ENCODE results near the gene HOMER3. TPM values are rescaled to one million over a fixed set of nuclear protein-coding genes. Genes with fewer than 3 reads are reported as not detected.
"Not testable (repeated sequence)": the region's sequence is repeated elsewhere in the genome, so short reads cannot be mapped to it uniquely, and the experiment has no call there.

HOMER3 gene
- total RNA-seq, 1 experiment from 2014 or later = 20.2 TPM

GRCh38 chr19:18954094-18954493, 13.1 kb upstream of the HOMER3 start:
- BruUV-seq (replicated peaks) = no TSS peak
- Mint-ChIP-seq H3K27me3 (ENCODE audit: unreplicated experiment) (peaks cover 28% of the 10 kb centered on the region), H3K4me3 (ENCODE audit: low read depth, unreplicated experiment) (no peak overlapping the region), H3K4me1 (ENCODE audit: low read depth, unreplicated experiment) (no peaks in the 10 kb centered on the region), H3K9me3 (ENCODE audit: low read depth, unreplicated experiment) (peaks cover 4% of the 10 kb centered on the region), H3K27ac (ENCODE audit: unreplicated experiment) (no peak overlapping the region), H3K36me3 (ENCODE audit: insufficient read depth, unreplicated experiment) (no peaks in the 10 kb centered on the region)
- TF ChIP-seq CTCF (IDR thresholded peaks at IDR 0.05; ENCODE audit: unreplicated experiment) = no peak
- intact Hi-C loops (cut with micrococcal nuclease; ENCODE audit: unreplicated experiment) = no loop called here
- DNase-seq = no peak
- CTCF ChIA-PET = no interaction called here

GRCh38 chr19:18952364-18953003, 11.5 kb upstream of the HOMER3 start:
- BruUV-seq (replicated peaks); H3K27ac Mint-ChIP-seq (ENCODE audit: unreplicated experiment); H3K4me1 Mint-ChIP-seq (ENCODE audit: low read depth, unreplicated experiment); DNase-seq; H3K4me3 Mint-ChIP-seq (ENCODE audit: low read depth, unreplicated experiment); H3K36me3 Mint-ChIP-seq (ENCODE audit: insufficient read depth, unreplicated experiment); intact Hi-C loops (cut with micrococcal nuclease; ENCODE audit: unreplicated experiment); H3K9me3 Mint-ChIP-seq (ENCODE audit: low read depth, unreplicated experiment): not testable (repeated sequence)
- CTCF ChIA-PET = interaction anchor here (0.7 kb wide), 1 partner anchor 77 kb away, joined by 5 read pairs; no protein-coding TSS in a partner anchor
- H3K27me3 Mint-ChIP-seq (ENCODE audit: unreplicated experiment) = peaks cover 28% of the 10 kb centered on the region

- CTCF ChIA-PET = interaction anchor here (0.7 to 0.8 kb wide), 2 partner anchors 76 to 676 kb away, joined by 5 read pairs; no protein-coding TSS in a partner anchor
- peaks cover 28% of the 10 kb centered on the region for H3K27me3 Mint-ChIP-seq (ENCODE audit: unreplicated experiment)
- H3K9me3 Mint-ChIP-seq (ENCODE audit: low read depth, unreplicated experiment) = peaks cover 4% of the 10 kb centered on the region
- H3K4me3 Mint-ChIP-seq (ENCODE audit: low read depth, unreplicated experiment) = no peak overlapping the region
- no peak overlapping the region for H3K27ac Mint-ChIP-seq (ENCODE audit: unreplicated experiment)
- no TSS peak for BruUV-seq (replicated peaks)
- H3K4me1 Mint-ChIP-seq (ENCODE audit: low read depth, unreplicated experiment) = no peaks in the 10 kb centered on the region
- H3K36me3 Mint-ChIP-seq (ENCODE audit: insufficient read depth, unreplicated experiment) = no peaks in the 10 kb centered on the region
- TF ChIP-seq CTCF (IDR thresholded peaks at IDR 0.05; ENCODE audit: unreplicated experiment) = no peak
- intact Hi-C loops (cut with micrococcal nuclease; ENCODE audit: unreplicated experiment) = no loop called here
- no peak for DNase-seq
These were observed 10.8 kb upstream of the HOMER3 start for GRCh38 chr19:18951721-18952281.

DNA sequence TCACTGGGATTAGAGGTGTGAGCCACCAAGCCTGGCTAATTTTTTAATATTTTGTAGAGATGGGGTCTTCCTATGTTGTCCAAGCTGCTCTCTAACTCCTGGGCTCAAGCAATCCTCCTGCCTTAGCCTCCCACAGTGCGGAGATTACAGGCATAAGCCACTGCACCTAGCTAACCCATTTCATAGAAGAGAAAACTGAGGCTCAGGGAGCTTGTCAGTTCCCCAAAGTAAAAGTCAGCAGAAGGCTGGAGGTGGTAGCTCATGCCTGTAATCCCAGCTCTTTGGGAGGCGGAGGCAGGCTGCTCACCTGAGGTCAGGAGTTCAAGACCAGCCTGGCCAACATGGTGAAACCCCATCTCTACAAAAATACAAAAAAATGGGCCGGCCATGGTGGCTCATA, 8.8 kb upstream of the HOMER3 start:
- intact Hi-C loops (cut with micrococcal nuclease; ENCODE audit: unreplicated experiment) = no loop called here
- BruUV-seq (replicated peaks) = no TSS peak
- no peak for TF ChIP-seq CTCF (IDR thresholded peaks at IDR 0.05; ENCODE audit: unreplicated experiment)
- Mint-ChIP-seq H3K4me3 (ENCODE audit: low read depth, unreplicated experiment) (no peak overlapping the region), H3K27ac (ENCODE audit: unreplicated experiment) (no peak overlapping the region), H3K4me1 (ENCODE audit: low read depth, unreplicated experiment) (no peaks in the 10 kb centered on the region), H3K36me3 (ENCODE audit: insufficient read depth, unreplicated experiment) (no peaks in the 10 kb centered on the region), H3K9me3 (ENCODE audit: low read depth, unreplicated experiment) (peaks cover under 1% of the 10 kb centered on the region), H3K27me3 (ENCODE audit: unreplicated experiment) (peaks cover 20% of the 10 kb centered on the region)
- DNase-seq = no peak
- CTCF ChIA-PET = no interaction called here

DNA sequence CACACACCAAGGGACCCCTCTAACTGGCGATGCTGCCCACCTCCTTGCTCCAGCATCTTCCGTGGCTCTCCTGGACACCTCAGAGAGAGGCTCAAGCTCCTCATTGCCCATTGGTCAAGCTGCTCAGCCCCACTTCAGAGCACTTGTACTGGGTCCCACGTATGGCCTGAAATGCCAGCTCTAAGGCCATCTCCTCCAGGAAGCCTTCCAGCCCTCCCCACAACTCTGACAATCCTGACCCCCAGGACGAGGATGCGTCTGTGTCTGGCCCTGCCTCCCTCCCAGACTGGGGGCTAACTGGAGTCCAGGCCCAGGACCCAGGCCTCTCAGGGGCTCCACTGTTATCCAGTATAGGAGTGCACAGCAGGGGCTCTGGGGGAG, 7.9 kb upstream of the HOMER3 start:
- no peak for DNase-seq
- TF ChIP-seq CTCF (IDR thresholded peaks at IDR 0.05; ENCODE audit: unreplicated experiment) = no peak
- peaks cover 11% of the 10 kb centered on the region for H3K27me3 Mint-ChIP-seq (ENCODE audit: unreplicated experiment)

More for the DNA sequence above, 7.9 kb upstream of the HOMER3 start:
- no peaks in the 10 kb centered on the region for H3K4me1 Mint-ChIP-seq (ENCODE audit: low read depth, unreplicated experiment)
- CTCF ChIA-PET = no interaction called here
- no peaks in the 10 kb centered on the region for H3K9me3 Mint-ChIP-seq (ENCODE audit: low read depth, unreplicated experiment)
- intact Hi-C loops (cut with micrococcal nuclease; ENCODE audit: unreplicated experiment) = no loop called here
- H3K27ac Mint-ChIP-seq (ENCODE audit: unreplicated experiment) = no peak overlapping the region
- H3K36me3 Mint-ChIP-seq (ENCODE audit: insufficient read depth, unreplicated experiment) = no peaks in the 10 kb centered on the region
- BruUV-seq (replicated peaks) = no TSS peak
- H3K4me3 Mint-ChIP-seq (ENCODE audit: low read depth, unreplicated experiment) = no peak overlapping the region
